Measurements from ENCODE around the gene PLA2G4E. TPM values are rescaled to one million over a fixed set of nuclear protein-coding genes. Genes with fewer than 3 reads are reported as not detected.

The PLA2G4E gene
- polyA plus RNA-seq, 3 donors, result not detected

DNA sequence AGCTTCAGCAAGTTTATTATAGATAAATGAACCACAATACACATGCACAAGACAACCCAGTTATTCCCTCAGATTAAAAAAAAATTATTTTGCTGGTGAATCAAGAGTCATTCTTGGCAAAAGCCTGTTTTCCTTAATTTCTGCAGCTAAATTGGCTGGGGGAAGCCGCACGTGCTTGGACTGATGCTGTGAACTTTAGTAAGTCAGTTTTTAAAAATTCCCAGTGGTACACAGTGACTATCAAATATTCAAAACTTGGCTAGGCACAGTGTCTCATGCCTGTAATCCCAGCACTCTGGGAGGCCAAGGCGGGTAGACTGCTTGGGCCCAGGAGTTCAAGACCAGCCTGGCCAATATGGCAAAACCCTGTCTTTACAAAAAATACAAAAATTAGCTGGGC, 72.4 kb downstream of the PLA2G4E start:
- no peak for DNase-seq
- Mint-ChIP-seq H3K4me3 (no peak overlapping the region), H3K27ac (peak overlapping the region in 2 of 7 donors; percentile 60 to 70), H3K4me1 (peaks cover 18% of the 10 kb centered on the region), H3K9me3 (peaks cover 0 to 2% (median 0%) of the 10 kb centered on the region in 7 donors), H3K27me3 (ENCODE audit: low read depth in 3 of 3) (peaks cover 0 to 2% (median 0%) of the 10 kb centered on the region in 3 donors), H3K36me3 (peaks cover 66 to 80% of the 10 kb centered on the region in 2 donors)
- whole genome bisulfite sequencing (ENCODE audit: insufficient coverage), result 100% methylated on average over 2 of the region's 3 CpGs
- TF ChIP-seq, protein P1, sequence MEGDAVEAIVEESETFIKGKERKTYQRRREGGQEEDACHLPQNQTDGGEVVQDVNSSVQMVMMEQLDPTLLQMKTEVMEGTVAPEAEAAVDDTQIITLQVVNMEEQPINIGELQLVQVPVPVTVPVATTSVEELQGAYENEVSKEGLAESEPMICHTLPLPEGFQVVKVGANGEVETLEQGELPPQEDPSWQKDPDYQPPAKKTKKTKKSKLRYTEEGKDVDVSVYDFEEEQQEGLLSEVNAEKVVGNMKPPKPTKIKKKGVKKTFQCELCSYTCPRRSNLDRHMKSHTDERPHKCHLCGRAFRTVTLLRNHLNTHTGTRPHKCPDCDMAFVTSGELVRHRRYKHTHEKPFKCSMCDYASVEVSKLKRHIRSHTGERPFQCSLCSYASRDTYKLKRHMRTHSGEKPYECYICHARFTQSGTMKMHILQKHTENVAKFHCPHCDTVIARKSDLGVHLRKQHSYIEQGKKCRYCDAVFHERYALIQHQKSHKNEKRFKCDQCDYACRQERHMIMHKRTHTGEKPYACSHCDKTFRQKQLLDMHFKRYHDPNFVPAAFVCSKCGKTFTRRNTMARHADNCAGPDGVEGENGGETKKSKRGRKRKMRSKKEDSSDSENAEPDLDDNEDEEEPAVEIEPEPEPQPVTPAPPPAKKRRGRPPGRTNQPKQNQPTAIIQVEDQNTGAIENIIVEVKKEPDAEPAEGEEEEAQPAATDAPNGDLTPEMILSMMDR (IDR thresholded peaks at IDR 0.05), result no peak
- Histone ChIP-seq H3K27me3 (ENCODE audit: control insufficient read depth in 2 of 2, insufficient read depth in 2 of 2, low read length in 2 of 2) (no peaks in the 10 kb centered on the region), H4K20me1 (ENCODE audit: insufficient read depth, low read length) (peaks cover 41% of the 10 kb centered on the region), H3K9me3 (replicated peaks in 1 of 2; ENCODE audit: control insufficient read depth in 1 of 2, insufficient read depth in 1 of 2, low read length in 2 of 2) (no peaks in the 10 kb centered on the region), H3K27ac (ENCODE audit: low read depth in 1 of 2, low read length in 2 of 2) (no peak overlapping the region), H3K4me1 (ENCODE audit: control insufficient read depth in 1 of 2, insufficient read depth in 2 of 2, low read length in 2 of 2) (peaks cover 7 to 11% of the 10 kb centered on the region in 2 donors), H3K36me3 (replicated peaks in 1 of 2; ENCODE audit: control insufficient read depth in 1 of 2, insufficient read depth in 2 of 2, low read length in 2 of 2) (peaks cover 53 to 84% of the 10 kb centered on the region in 2 donors), H3K4me3 (replicated peaks in 1 of 3; ENCODE audit: low read depth in 2 of 3, low read length in 3 of 3) (no peak overlapping the region), H2AFZ (ENCODE audit: insufficient read depth, low read depth, low read length, poor library complexity, severe bottlenecking) (no peak overlapping the region), H3K4me2 (replicated peaks; ENCODE audit: extremely low read depth, low read length, poor library complexity, severe bottlenecking) (no peak overlapping the region), H3K79me2 (ENCODE audit: insufficient read depth, low read length) (peaks cover 66% of the 10 kb centered on the region), H3K9ac (ENCODE audit: insufficient read depth, low read length, poor library complexity, severe bottlenecking) (no peak overlapping the region)
- intact Hi-C loops (cut with micrococcal nuclease), result no loop called here

DNA sequence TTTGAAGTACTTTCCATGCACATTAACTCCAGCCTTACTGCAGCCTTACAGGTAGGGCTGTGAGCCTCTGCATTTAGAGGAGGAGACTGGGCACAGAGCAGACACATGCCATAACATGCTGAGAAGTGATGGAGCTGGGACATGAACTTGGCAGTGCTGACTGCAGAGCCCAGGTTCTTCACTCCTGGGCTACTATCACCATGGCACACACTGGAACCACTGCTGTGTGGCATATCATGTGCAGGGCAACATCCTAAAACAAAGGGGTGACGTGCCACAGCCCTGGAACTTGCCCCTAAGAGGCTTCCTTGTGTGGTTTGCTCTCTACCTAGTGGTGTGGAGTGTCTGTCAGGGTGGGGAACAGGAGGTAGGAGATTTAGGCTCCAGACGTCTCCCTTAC, 73.9 kb downstream of the PLA2G4E start:
- intact Hi-C loops (cut with micrococcal nuclease), result no loop called here
- no peak overlapping the region for H3K4me2 ChIP-seq (replicated peaks; ENCODE audit: extremely low read depth, low read length, poor library complexity, severe bottlenecking)

More for the DNA sequence above, 73.9 kb downstream of the PLA2G4E start:
- WGBS (ENCODE audit: insufficient coverage), result no CpG with 5 or more reads among the region's 2 CpGs
- Histone ChIP-seq H3K9me3 (replicated peaks in 1 of 2; ENCODE audit: control insufficient read depth in 1 of 2, insufficient read depth in 1 of 2, low read length in 2 of 2) (no peaks in the 10 kb centered on the region), H2AFZ (ENCODE audit: insufficient read depth, low read depth, low read length, poor library complexity, severe bottlenecking) (no peak overlapping the region), H3K36me3 (replicated peaks in 1 of 2; ENCODE audit: control insufficient read depth in 1 of 2, insufficient read depth in 2 of 2, low read length in 2 of 2) (peaks cover 56 to 84% of the 10 kb centered on the region in 2 donors), H3K79me2 (ENCODE audit: insufficient read depth, low read length) (peaks cover 69% of the 10 kb centered on the region), H3K4me1 (ENCODE audit: control insufficient read depth in 1 of 2, insufficient read depth in 2 of 2, low read length in 2 of 2) (peaks cover 7 to 11% of the 10 kb centered on the region in 2 donors), H3K27ac (ENCODE audit: low read depth in 1 of 2, low read length in 2 of 2) (no peak overlapping the region), H3K9ac (ENCODE audit: insufficient read depth, low read length, poor library complexity, severe bottlenecking) (no peak overlapping the region), H3K27me3 (ENCODE audit: control insufficient read depth in 2 of 2, insufficient read depth in 2 of 2, low read length in 2 of 2) (no peaks in the 10 kb centered on the region), H3K4me3 (replicated peaks in 1 of 3; ENCODE audit: low read depth in 2 of 3, low read length in 3 of 3) (no peak overlapping the region), H4K20me1 (ENCODE audit: insufficient read depth, low read length) (peaks cover 49% of the 10 kb centered on the region)
- H3K9me3 Mint-ChIP-seq, result peaks cover 0 to 2% (median 0%) of the 10 kb centered on the region in 7 donors
- peak overlapping the region in 1 of 7 donors; percentile 50 for H3K27ac Mint-ChIP-seq
- DNase-seq, result no peak
- TF ChIP-seq, protein P1 (IDR thresholded peaks at IDR 0.05), result no peak
- H3K4me1 Mint-ChIP-seq, result peaks cover 14% of the 10 kb centered on the region
- H3K4me3 Mint-ChIP-seq, result no peak overlapping the region
- peaks cover 0 to 2% (median 0%) of the 10 kb centered on the region in 3 donors for H3K27me3 Mint-ChIP-seq (ENCODE audit: low read depth in 3 of 3)
- peaks cover 66 to 77% of the 10 kb centered on the region in 2 donors for H3K36me3 Mint-ChIP-seq

Data from CD14-positive monocyte (primary cell).